Loucy (cell line): Measurements from ENCODE around the gene ROBO2.

ENCODE experiments used
- H2AFZ ChIP-seq: fragments of 200-600 bp; sonication (generic); 2 replicates; pipeline ENCODE4 v1.6.0; 2016; ENCODE audit warnings: antibody characterized with exemption, mild to moderate bottlenecking, low read length, moderate library complexity
- H3F3A ChIP-seq: fragments of 200-600 bp; 2 replicates; pipeline ENCODE4 v1.6.0; 2016; ENCODE audit warnings: antibody characterized with exemption, low read depth, mild to moderate bottlenecking
- H3K27me3 ChIP-seq: fragments of 200-600 bp; sonication (generic); 2 replicates; pipeline ENCODE4 v1.6.1; 2014; ENCODE audit warnings: low read length, mild to moderate bottlenecking; ENCODE audit not compliant: insufficient read depth, poor library complexity, severe bottlenecking
- H3K36me3 ChIP-seq: fragments of 200-600 bp; sonication (generic); 2 replicates; pipeline ENCODE4 v1.6.1; 2016; ENCODE audit warnings: low read length; ENCODE audit not compliant: insufficient read depth
- H3K4me1 ChIP-seq: fragments of 200-600 bp; sonication (generic); 2 replicates; pipeline ENCODE4 v1.5.1; 2014; ENCODE audit warnings: low read length, mild to moderate bottlenecking; ENCODE audit not compliant: insufficient read depth, poor library complexity, severe bottlenecking
- H3K4me2 ChIP-seq: fragments of 200-600 bp; sonication (generic); 2 replicates; pipeline ENCODE4 v1.6.0; 2014; ENCODE audit warnings: antibody characterized with exemption, low read length, low read depth, mild to moderate bottlenecking; ENCODE audit not compliant: poor library complexity, severe bottlenecking
- H3K4me3 ChIP-seq: fragments of 200-600 bp; sonication (generic); 2 replicates; pipeline ENCODE4 v1.5.1; 2014; ENCODE audit warnings: low read length, mild to moderate bottlenecking, mixed read lengths; ENCODE audit not compliant: poor library complexity, severe bottlenecking
- H3K79me2 ChIP-seq: fragments of 200-600 bp; sonication (generic); 2 replicates; pipeline ENCODE4 v1.6.1; 2014; ENCODE audit warnings: low read length; ENCODE audit not compliant: insufficient read depth
- H3K9ac ChIP-seq: fragments of 200-600 bp; sonication (generic); 2 replicates; pipeline ENCODE4 v1.6.0; 2014; ENCODE audit warnings: mild to moderate bottlenecking, low read depth, low read length, moderate library complexity; ENCODE audit not compliant: poor library complexity, severe bottlenecking
- H3K9me2 ChIP-seq: fragments of 200-600 bp; sonication (generic); replicated peaks from 2 replicates; pipeline ENCODE4 v1.6.1; 2016; ENCODE audit warnings: low read depth, low read length, mixed read lengths
- H3K9me3 ChIP-seq: fragments of 200-600 bp; sonication (generic); 2 replicates; pipeline ENCODE4 v1.6.1; 2014; ENCODE audit warnings: mild to moderate bottlenecking, antibody characterized with exemption, low read length, low read depth; ENCODE audit not compliant: insufficient read depth
- H4K20me1 ChIP-seq: fragments of 200-600 bp; sonication (generic); 2 replicates; pipeline ENCODE4 v1.6.0; 2014; ENCODE audit warnings: antibody characterized with exemption, low read length, mild to moderate bottlenecking; ENCODE audit not compliant: insufficient read depth, poor library complexity, severe bottlenecking
- CTCF ChIP-seq: fragments of 200-600 bp; sonication (generic); conservative IDR thresholded peaks from 2 replicates; pipeline ENCODE4 v1.5.1; 2014; ENCODE audit warnings: mild to moderate bottlenecking, antibody characterized with exemption, low read length
- EZH2phosphoT487 ChIP-seq: fragments of 200-600 bp; IDR thresholded peaks from 2 replicates; pipeline ENCODE4 v1.6.1; 2018; ENCODE audit warnings: antibody characterized with exemption, mild to moderate bottlenecking, moderate library complexity, borderline replicate concordance

ROBO2 gene

GRCh38 chr3:77186728-77187127 lies 146.8 kb downstream of the ROBO2 start:
- no peaks in the 10 kb centered on the region for H3K9me2 ChIP-seq
- H3K4me1 ChIP-seq = no peaks in the 10 kb centered on the region
- H2AFZ ChIP-seq = no peak overlapping the region
- H4K20me1 ChIP-seq = no peaks in the 10 kb centered on the region
- H3K36me3 ChIP-seq = no peaks in the 10 kb centered on the region
- no peaks in the 10 kb centered on the region for H3K9me3 ChIP-seq
- no peaks in the 10 kb centered on the region for H3K27me3 ChIP-seq
- no peak overlapping the region for H3K4me3 ChIP-seq
- no peak overlapping the region for H3K4me2 ChIP-seq
- no peaks in the 10 kb centered on the region for H3K79me2 ChIP-seq
- H3K9ac ChIP-seq = no peak overlapping the region
- TF ChIP-seq EZH2phosphoT487 (no peak), CTCF (no peak)
- no peaks in the 10 kb centered on the region for H3F3A ChIP-seq

- Histone ChIP-seq H3F3A (no peaks in the 10 kb centered on the region), H3K27me3 (no peaks in the 10 kb centered on the region), H3K9ac (no peak overlapping the region), H4K20me1 (no peaks in the 10 kb centered on the region), H3K79me2 (no peaks in the 10 kb centered on the region), H2AFZ (no peak overlapping the region), H3K4me3 (no peak overlapping the region), H3K4me2 (no peak overlapping the region), H3K9me2 (no peaks in the 10 kb centered on the region), H3K4me1 (no peaks in the 10 kb centered on the region), H3K9me3 (no peaks in the 10 kb centered on the region), H3K36me3 (no peaks in the 10 kb centered on the region)
- TF ChIP-seq CTCF (no peak), EZH2phosphoT487 (no peak)
Observed at GRCh38 chr3:77188210-77188609, 148.3 kb downstream of the ROBO2 start.

GRCh38 chr3:77189258-77189657 lies 149.4 kb downstream of the ROBO2 start:
- H3F3A ChIP-seq = no peaks in the 10 kb centered on the region
- H3K9me2 ChIP-seq = no peaks in the 10 kb centered on the region
- H3K9me3 ChIP-seq = no peaks in the 10 kb centered on the region
- H4K20me1 ChIP-seq = no peaks in the 10 kb centered on the region
- H3K4me1 ChIP-seq = no peaks in the 10 kb centered on the region
- no peaks in the 10 kb centered on the region for H3K79me2 ChIP-seq
- no peak overlapping the region for H3K4me3 ChIP-seq
- no peaks in the 10 kb centered on the region for H3K27me3 ChIP-seq
- no peak overlapping the region for H2AFZ ChIP-seq
- no peak overlapping the region for H3K9ac ChIP-seq
- no peaks in the 10 kb centered on the region for H3K36me3 ChIP-seq
- H3K4me2 ChIP-seq = no peak overlapping the region
- TF ChIP-seq EZH2phosphoT487 = no peak
- TF ChIP-seq CTCF = no peak
